Measurements from ENCODE around the gene PLP2.

GRCh38 chrX:49212209-49212608 is 40.5 kb downstream of the PLP2 start:
- no peak for TF ChIP-seq CTCF (IDR thresholded peaks at IDR 0.05)
- TF ChIP-seq POLR2A (IDR thresholded peaks at IDR 0.05) = no peak
